ENCODE measurements around the gene ZHX3. TPM values are rescaled to one million over a fixed set of nuclear protein-coding genes. Genes with fewer than 3 reads are reported as not detected.

ZHX3 gene
- total RNA-seq, 1 experiment from 2014 or later: 24.6 TPM

GRCh38 chr20:41277049-41277448, 40.5 kb downstream of the ZHX3 start:
- no peaks in the 10 kb centered on the region for H3K4me1 ChIP-seq
- intact Hi-C loops (cut with micrococcal nuclease; ENCODE audit: unreplicated experiment): no loop called here
- no peak overlapping the region for H3K4me3 Mint-ChIP-seq (ENCODE audit: unreplicated experiment)
- H3K27ac Mint-ChIP-seq (ENCODE audit: unreplicated experiment): no peak overlapping the region
- H3K27me3 ChIP-seq (replicated peaks; ENCODE audit: control insufficient read depth, insufficient read depth, low read length): no peaks in the 10 kb centered on the region
- no peak overlapping the region for H3K4me3 ChIP-seq (ENCODE audit: low read depth, low read length)
- TF ChIP-seq CTCF (IDR thresholded peaks at IDR 0.05; ENCODE audit: insufficient read depth in 1 of 2, low read depth in 1 of 2, low read length in 1 of 2, severe bottlenecking in 1 of 2, unreplicated experiment in 1 of 2): no peak
- CTCF ChIA-PET: no interaction called here
- no peaks in the 10 kb centered on the region for H3K9me3 ChIP-seq
- no peaks in the 10 kb centered on the region for H3K36me3 ChIP-seq (ENCODE audit: control insufficient read depth, insufficient read depth, low read length)
- no peaks in the 10 kb centered on the region for H3K36me3 Mint-ChIP-seq (ENCODE audit: insufficient read depth, unreplicated experiment)
- POLR2A ChIA-PET: interaction anchor here (0.7 kb wide), 1 partner anchor 127 kb away, joined by 6 read pairs; no protein-coding TSS in a partner anchor
- no peaks in the 10 kb centered on the region for H3K27me3 Mint-ChIP-seq (ENCODE audit: insufficient read depth, unreplicated experiment)
- no peak for DNase-seq
- H3K4me1 Mint-ChIP-seq (ENCODE audit: low read depth, unreplicated experiment): peaks cover 9% of the 10 kb centered on the region
- no peaks in the 10 kb centered on the region for H3K9me3 Mint-ChIP-seq (ENCODE audit: unreplicated experiment)
- no TSS peak for BruUV-seq (replicated peaks)

DNA sequence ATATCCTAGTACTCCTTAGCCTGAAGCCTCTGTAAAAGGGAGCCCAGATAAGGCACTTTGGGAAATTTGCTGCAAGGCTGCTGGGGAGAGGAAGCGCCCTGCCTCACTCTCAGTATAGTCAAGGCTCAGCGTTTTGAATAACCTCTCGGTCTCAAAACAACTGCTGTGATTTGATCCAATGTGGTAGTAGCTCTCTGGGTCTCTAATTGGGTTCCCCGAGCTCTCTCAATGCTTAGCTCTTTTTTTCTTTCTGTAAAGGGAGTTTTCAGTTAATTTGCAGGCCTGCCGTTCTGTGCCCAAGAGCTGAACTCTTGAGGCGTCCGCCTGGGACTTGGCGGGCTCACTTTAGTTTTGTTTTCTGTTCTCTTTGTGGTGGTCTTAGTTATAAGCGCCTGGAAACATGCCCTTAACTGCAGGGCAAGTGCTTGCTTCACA, 41.2 kb downstream of the ZHX3 start:
- Histone ChIP-seq H3K4me1 (no peaks in the 10 kb centered on the region), H3K4me3 (ENCODE audit: low read depth, low read length) (no peak overlapping the region), H3K27me3 (replicated peaks; ENCODE audit: control insufficient read depth, insufficient read depth, low read length) (no peaks in the 10 kb centered on the region), H3K36me3 (ENCODE audit: control insufficient read depth, insufficient read depth, low read length) (no peaks in the 10 kb centered on the region), H3K9me3 (no peaks in the 10 kb centered on the region)
- Mint-ChIP-seq H3K9me3 (ENCODE audit: unreplicated experiment) (no peaks in the 10 kb centered on the region), H3K4me3 (ENCODE audit: unreplicated experiment) (no peak overlapping the region), H3K27me3 (ENCODE audit: insufficient read depth, unreplicated experiment) (no peaks in the 10 kb centered on the region), H3K27ac (ENCODE audit: unreplicated experiment) (no peak overlapping the region), H3K4me1 (ENCODE audit: low read depth, unreplicated experiment) (peaks cover 9% of the 10 kb centered on the region), H3K36me3 (ENCODE audit: insufficient read depth, unreplicated experiment) (no peaks in the 10 kb centered on the region)
- CTCF ChIA-PET: interaction anchor here (0.7 to 1.0 kb wide), 2 partner anchors 64 to 313 kb away, joined by 3 to 4 read pairs; partner anchors contain the start of gene LPIN3
- DNase-seq: no peak
- no peak for TF ChIP-seq CTCF (IDR thresholded peaks at IDR 0.05; ENCODE audit: insufficient read depth in 1 of 2, low read depth in 1 of 2, low read length in 1 of 2, severe bottlenecking in 1 of 2, unreplicated experiment in 1 of 2)
- intact Hi-C loops (cut with micrococcal nuclease; ENCODE audit: unreplicated experiment): no loop called here
- POLR2A ChIA-PET: interaction anchor here (0.7 kb wide), 1 partner anchor 127 kb away, joined by 6 read pairs; no protein-coding TSS in a partner anchor
- BruUV-seq (replicated peaks): no TSS peak

- Histone ChIP-seq H3K36me3 (ENCODE audit: control insufficient read depth, insufficient read depth, low read length) (no peaks in the 10 kb centered on the region), H3K4me1 (no peaks in the 10 kb centered on the region), H3K4me3 (ENCODE audit: low read depth, low read length) (no peak overlapping the region), H3K9me3 (no peaks in the 10 kb centered on the region), H3K27me3 (replicated peaks; ENCODE audit: control insufficient read depth, insufficient read depth, low read length) (no peaks in the 10 kb centered on the region)
- no peak overlapping the region for H3K4me3 Mint-ChIP-seq (ENCODE audit: unreplicated experiment)
- ChIA-PET POLR2A (no interaction called here), CTCF (interaction anchor here (1.0 to 1.1 kb wide), 2 partner anchors 65 to 102 kb away, joined by 3 to 4 read pairs; partner anchors contain the start of gene LPIN3)
- H3K27me3 Mint-ChIP-seq (ENCODE audit: insufficient read depth, unreplicated experiment): no peaks in the 10 kb centered on the region
- intact Hi-C loops (cut with micrococcal nuclease; ENCODE audit: unreplicated experiment): no loop called here
- H3K9me3 Mint-ChIP-seq (ENCODE audit: unreplicated experiment): no peaks in the 10 kb centered on the region
- no peaks in the 10 kb centered on the region for H3K36me3 Mint-ChIP-seq (ENCODE audit: insufficient read depth, unreplicated experiment)
- DNase-seq: no peak
- no TSS peak for BruUV-seq (replicated peaks)
- no peak for TF ChIP-seq CTCF (IDR thresholded peaks at IDR 0.05; ENCODE audit: insufficient read depth in 1 of 2, low read depth in 1 of 2, low read length in 1 of 2, severe bottlenecking in 1 of 2, unreplicated experiment in 1 of 2)
- no peak overlapping the region for H3K27ac Mint-ChIP-seq (ENCODE audit: unreplicated experiment)
- H3K4me1 Mint-ChIP-seq (ENCODE audit: low read depth, unreplicated experiment): peaks cover 9% of the 10 kb centered on the region
These were observed 42.2 kb downstream of the ZHX3 start for GRCh38 chr20:41275301-41275731.
